Caco-2 (cell line): ENCODE data around the gene PPP2R3B. TPM values are rescaled to one million over a fixed set of nuclear protein-coding genes. Genes with fewer than 3 reads are reported as not detected.
"Not testable (repeated sequence)": the region's sequence is repeated elsewhere in the genome, so short reads cannot be mapped to it uniquely, and the experiment has no call there.

Source experiments
- BruUV-seq: library from RNA; stranded (reverse); fragments of 400-500 nt; replicated peaks from 2 replicates; lab custom pipeline; 2021; lab: Mats Ljungman, UMichigan
- CTCF ChIA-PET: fragments of 300-600 bp; sonication (Branson Sonifier 250); formaldehyde crosslinking; loops from one replicate; lab custom pipeline; 2022; ENCODE audit warnings: antibody characterized with exemption; lab: Charles Lee
- POLR2A ChIA-PET: fragments of 300-600 bp; sonication (Branson Sonifier 250); formaldehyde crosslinking; loops from one replicate; lab custom pipeline; 2022; ENCODE audit warnings: antibody characterized with exemption; lab: Charles Lee
- DNase-seq, 2 experiments: peaks; one replicate each; pipeline versions ENCODE4 v3.0.0 to v3.0.0-alpha.2; 2020 to 2022
- H3K27me3 ChIP-seq: replicated peaks from 2 replicates; pipeline ENCODE4 v1.6.0; 2011; ENCODE audit warnings: low read length; ENCODE audit not compliant: control insufficient read depth, insufficient read depth
- H3K36me3 ChIP-seq: 2 replicates; pipeline ENCODE4 v1.5.1; 2011; ENCODE audit warnings: low read length; ENCODE audit not compliant: control insufficient read depth, insufficient read depth
- H3K4me1 ChIP-seq: fragments of 250-450 bp; sonication (Bioruptor Pico); 2 replicates; pipeline ENCODE4 v1.5.1; 2020; ENCODE audit warnings: mild to moderate bottlenecking
- H3K4me3 ChIP-seq: 2 replicates; pipeline ENCODE4 v1.5.1; 2011; ENCODE audit warnings: low read depth, mild to moderate bottlenecking, control low read depth, low read length
- H3K9me3 ChIP-seq: fragments of 250-450 bp; sonication (Bioruptor Pico); 2 replicates; pipeline ENCODE4 v1.5.1; 2020; ENCODE audit warnings: mild to moderate bottlenecking, moderate library complexity
- H3K27ac Mint-ChIP-seq: one replicate; pipeline ENCODE4 v1.8.0; 2022; ENCODE audit warnings: mixed read lengths; ENCODE audit not compliant: unreplicated experiment
- H3K27me3 Mint-ChIP-seq: one replicate; pipeline ENCODE4 v1.8.0; 2022; ENCODE audit warnings: mixed read lengths; ENCODE audit not compliant: insufficient read depth, unreplicated experiment
- H3K36me3 Mint-ChIP-seq: one replicate; pipeline ENCODE4 v1.8.0; 2022; ENCODE audit warnings: mild to moderate bottlenecking, mixed read lengths; ENCODE audit not compliant: insufficient read depth, unreplicated experiment
- H3K4me1 Mint-ChIP-seq: one replicate; pipeline ENCODE4 v1.8.0; 2022; ENCODE audit warnings: low read depth, mixed read lengths; ENCODE audit not compliant: unreplicated experiment
- H3K4me3 Mint-ChIP-seq: one replicate; pipeline ENCODE4 v1.8.0; 2022; ENCODE audit warnings: mild to moderate bottlenecking, moderate library complexity, mixed read lengths; ENCODE audit not compliant: unreplicated experiment
- H3K9me3 Mint-ChIP-seq: one replicate; pipeline ENCODE4 v1.8.0; 2022; ENCODE audit warnings: mixed read lengths; ENCODE audit not compliant: unreplicated experiment
- intact Hi-C: fragments of 100-400 bp; cut with micrococcal nuclease; formaldehyde crosslinking; loops from one replicate; pipeline ENCODE4 v1.10.0; 2022; ENCODE audit not compliant: unreplicated experiment
- total RNA-seq: library from RNA; stranded (reverse); gene quantifications from 2 replicates; pipeline ENCODE4 v1.2.3, GENCODE V29; 2022
- TF ChIP-seq, protein P1 (sequence below), 2 experiments: fragments of 200-600 bp in 1 of 2; IDR thresholded peaks; 1 replicate in 1 of 2; 2 replicates in 1 of 2; pipeline versions ENCODE4 v1.5.1 to v1.8.0; 2011 to 2022; ENCODE audit warnings: antibody characterized with exemption in 1 of 2, control low read depth in 1 of 2, inconsistent platforms in 1 of 2, low read depth in 1 of 2, low read length in 1 of 2, mild to moderate bottlenecking in 1 of 2, moderate library complexity in 1 of 2; ENCODE audit not compliant: insufficient read depth in 1 of 2, severe bottlenecking in 1 of 2, unreplicated experiment in 1 of 2

PPP2R3B gene
- total RNA-seq, 1 experiment from 2014 or later, result 71.3 TPM

GRCh38 chrX:433771-434170 is 47.1 kb upstream of the PPP2R3B start:
- H3K9me3 Mint-ChIP-seq, result peaks cover 16% of the 10 kb centered on the region
- no peaks in the 10 kb centered on the region for H3K4me1 ChIP-seq
- peaks cover 13% of the 10 kb centered on the region for H3K4me1 Mint-ChIP-seq
- peaks cover 6% of the 10 kb centered on the region for H3K36me3 Mint-ChIP-seq
- no peak for DNase-seq
- POLR2A ChIA-PET, result no interaction called here
- no peaks in the 10 kb centered on the region for H3K27me3 ChIP-seq
- H3K27ac Mint-ChIP-seq, result no peak overlapping the region
- BruUV-seq, result no TSS peak
- no peak overlapping the region for H3K4me3 ChIP-seq
- TF ChIP-seq, protein P1, sequence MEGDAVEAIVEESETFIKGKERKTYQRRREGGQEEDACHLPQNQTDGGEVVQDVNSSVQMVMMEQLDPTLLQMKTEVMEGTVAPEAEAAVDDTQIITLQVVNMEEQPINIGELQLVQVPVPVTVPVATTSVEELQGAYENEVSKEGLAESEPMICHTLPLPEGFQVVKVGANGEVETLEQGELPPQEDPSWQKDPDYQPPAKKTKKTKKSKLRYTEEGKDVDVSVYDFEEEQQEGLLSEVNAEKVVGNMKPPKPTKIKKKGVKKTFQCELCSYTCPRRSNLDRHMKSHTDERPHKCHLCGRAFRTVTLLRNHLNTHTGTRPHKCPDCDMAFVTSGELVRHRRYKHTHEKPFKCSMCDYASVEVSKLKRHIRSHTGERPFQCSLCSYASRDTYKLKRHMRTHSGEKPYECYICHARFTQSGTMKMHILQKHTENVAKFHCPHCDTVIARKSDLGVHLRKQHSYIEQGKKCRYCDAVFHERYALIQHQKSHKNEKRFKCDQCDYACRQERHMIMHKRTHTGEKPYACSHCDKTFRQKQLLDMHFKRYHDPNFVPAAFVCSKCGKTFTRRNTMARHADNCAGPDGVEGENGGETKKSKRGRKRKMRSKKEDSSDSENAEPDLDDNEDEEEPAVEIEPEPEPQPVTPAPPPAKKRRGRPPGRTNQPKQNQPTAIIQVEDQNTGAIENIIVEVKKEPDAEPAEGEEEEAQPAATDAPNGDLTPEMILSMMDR (IDR thresholded peaks at IDR 0.05; ENCODE audit: insufficient read depth in 1 of 2, low read depth in 1 of 2, low read length in 1 of 2, severe bottlenecking in 1 of 2, unreplicated experiment in 1 of 2), result no peak
- H3K27me3 Mint-ChIP-seq, result peaks cover 15% of the 10 kb centered on the region
- H3K4me3 Mint-ChIP-seq, result no peak overlapping the region
- no peaks in the 10 kb centered on the region for H3K9me3 ChIP-seq
- H3K36me3 ChIP-seq, result no peaks in the 10 kb centered on the region
- CTCF ChIA-PET, result no interaction called here
- intact Hi-C loops, result no loop called here

- H3K36me3 ChIP-seq, intact Hi-C loops, POLR2A ChIA-PET, H3K36me3 Mint-ChIP-seq, H3K4me3 Mint-ChIP-seq, H3K27me3 ChIP-seq, H3K27ac Mint-ChIP-seq, H3K4me3 ChIP-seq, CTCF ChIA-PET, H3K4me1 ChIP-seq, H3K9me3 ChIP-seq, BruUV-seq: not testable (repeated sequence)
- Mint-ChIP-seq H3K4me1 (peaks cover 13% of the 10 kb centered on the region), H3K27me3 (peaks cover 17% of the 10 kb centered on the region), H3K9me3 (peaks cover 16% of the 10 kb centered on the region)
- peak in 1 of 2 experiments; percentile 29 for DNase-seq
These were observed 46.0 kb upstream of the PPP2R3B start for GRCh38 chrX:432666-433065.

DNA sequence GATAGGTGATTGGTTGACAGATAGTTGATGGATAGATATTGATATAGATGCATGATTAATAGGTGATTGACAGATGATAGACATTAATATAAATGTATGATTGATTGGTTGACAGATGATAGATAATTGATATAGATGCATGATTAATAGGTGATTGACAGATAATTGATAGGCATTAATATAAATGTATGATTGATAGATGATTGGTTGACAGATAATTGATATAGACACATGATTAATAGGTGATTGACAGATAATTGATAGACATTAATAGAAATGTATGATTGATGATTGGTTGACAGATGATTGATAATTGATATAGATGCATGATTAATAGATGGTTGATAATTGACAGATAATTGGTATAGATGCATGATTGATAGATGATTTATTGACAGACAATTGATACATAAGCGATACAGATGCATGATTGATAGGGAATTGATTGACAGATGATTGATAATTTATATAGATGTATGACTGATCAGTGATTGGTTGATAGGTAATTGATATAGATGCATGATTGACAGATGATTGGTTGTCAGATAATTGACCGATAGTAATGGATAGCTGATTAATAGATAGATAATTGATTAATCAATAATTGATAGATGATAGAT is 44.9 kb upstream of the PPP2R3B start:
- Mint-ChIP-seq H3K27me3 (peaks cover 11% of the 10 kb centered on the region), H3K36me3 (peaks cover 5% of the 10 kb centered on the region), H3K27ac (no peak overlapping the region), H3K4me1 (peaks cover 6% of the 10 kb centered on the region), H3K4me3 (no peak overlapping the region), H3K9me3 (peaks cover 8% of the 10 kb centered on the region)
- Histone ChIP-seq H3K36me3 (no peaks in the 10 kb centered on the region), H3K9me3 (no peaks in the 10 kb centered on the region), H3K4me3 (no peak overlapping the region), H3K4me1 (no peaks in the 10 kb centered on the region), H3K27me3 (no peaks in the 10 kb centered on the region)
- ChIA-PET POLR2A (no interaction called here), CTCF (no interaction called here)
- TF ChIP-seq, protein P1 (IDR thresholded peaks at IDR 0.05; ENCODE audit: insufficient read depth in 1 of 2, low read depth in 1 of 2, low read length in 1 of 2, severe bottlenecking in 1 of 2, unreplicated experiment in 1 of 2), result no peak
- BruUV-seq, result no TSS peak
- intact Hi-C loops, result no loop called here
- DNase-seq, result no peak
